Muscle of leg (tissue), 16 donors: ENCODE results near the gene GEMIN5. TPM values are rescaled to one million over a fixed set of nuclear protein-coding genes. Genes with fewer than 3 reads are reported as not detected.
A peak's percentile ranks its signal among the peaks of the same experiment; 100 is the strongest.
"Not testable (repeated sequence)": the region's sequence is repeated elsewhere in the genome, so short reads cannot be mapped to it uniquely, and the experiment has no call there.

Source experiments
- DNase-seq: peaks from one replicate; pipeline ENCODE4 v3.0.0; 2013
- H3K27ac ChIP-seq: one replicate; pipeline ENCODE4 v1.5.1; 2013; ENCODE audit warnings: mild to moderate bottlenecking, low read length, control low read depth
- H3K27me3 ChIP-seq: one replicate; pipeline ENCODE4 v1.6.1; 2013; ENCODE audit warnings: low read length; ENCODE audit not compliant: control insufficient read depth, insufficient read depth
- H3K36me3 ChIP-seq: one replicate; pipeline ENCODE4 v1.6.1; 2013; ENCODE audit warnings: low read length; ENCODE audit not compliant: control insufficient read depth, insufficient read depth
- H3K4me1 ChIP-seq: one replicate; pipeline ENCODE4 v1.6.1; 2013; ENCODE audit warnings: low read length; ENCODE audit not compliant: control insufficient read depth, insufficient read depth
- H3K4me3 ChIP-seq: one replicate; pipeline ENCODE4 v1.5.1; 2013; ENCODE audit warnings: low read length, control low read depth
- H3K9me3 ChIP-seq: replicated peaks from 2 replicates; pipeline ENCODE4 v1.6.1; 2013; ENCODE audit warnings: low read depth, low read length; ENCODE audit not compliant: control insufficient read depth
- WGBS: methylation state at CpG from one replicate; pipeline ENCODE4 v1.1.5; 2013; ENCODE audit warnings: missing lambda C conversion rate; ENCODE audit not compliant: insufficient coverage; 5-methylcytosine and 5-hydroxymethylcytosine counted together
- long read RNA-seq, 11 donors: transcript quantifications; one replicate each; lab custom pipeline, GENCODE V29; 2026
- polyA plus RNA-seq, 8 donors: library from polyadenylated mRNA; unstranded; fragments of 120-200 nt; gene quantifications; one replicate each; pipeline versions ENCODE4 v1.2.1 to v1.2.3, GENCODE V29; 2013; ENCODE audit warnings: inconsistent platforms in 1 of 8, low replicate concordance in 1 of 8; ENCODE audit not compliant: insufficient read length in 8 of 8, insufficient read depth in 1 of 8
- total RNA-seq: library from RNA; stranded (reverse); fragments of 120-200 nt; gene quantifications from one replicate; pipeline ENCODE4 v1.2.4, GENCODE V29; 2013

GEMIN5 gene
- total RNA-seq (17.0 TPM), polyA plus RNA-seq (10 to 100 TPM; 12.3 to 17.6 (median 15.6) TPM)
- long read RNA-seq, donor 1 = 0 reads
- long read RNA-seq, donor 2 = 0 reads
- long read RNA-seq, donor 3 = 0 reads
- long read RNA-seq, donor 4 = 0 reads
- long read RNA-seq, donor 5 = 0 reads
- long read RNA-seq, donor 6, full-length matches to known transcripts = 1 of 7 reads
- long read RNA-seq, donor 6, partial matches to known transcripts = 6 of 7 reads
- long read RNA-seq, donor 6, other reads (novel, unspliced or antisense) = 0 of 7 reads
- long read RNA-seq, donor 7, partial matches to known transcripts = 54 of 93 reads
- long read RNA-seq, donor 7, other reads (novel, unspliced or antisense) = 39 of 93 reads
- long read RNA-seq, donor 8 = 0 reads
- long read RNA-seq, donor 9, partial matches to known transcripts = 41 of 72 reads
- long read RNA-seq, donor 9, other reads (novel, unspliced or antisense) = 29 of 72 reads
- long read RNA-seq, donor 10, full-length matches to known transcripts = 1 of 6 reads
- long read RNA-seq, donor 10, partial matches to known transcripts = 5 of 6 reads
- long read RNA-seq, donor 10, other reads (novel, unspliced or antisense) = 0 of 6 reads
- long read RNA-seq, donor 11 = 0 reads

GRCh38 chr5:154937718-154938466, at the start of gene GEMIN5:
Gene GEMIN5 (minus strand): TSS chr5:154938211. CDS start chr5:154938133, 78 bp downstream.
- Histone ChIP-seq H3K27me3 (no peaks in the 10 kb centered on the region), H3K4me1 (peaks cover 15% of the 10 kb centered on the region), H3K9me3 (no peaks in the 10 kb centered on the region), H3K4me3 (peak within 1 kb of the TSS; percentile 97), H3K36me3 (peaks cover 9% of the 10 kb centered on the region), H3K27ac (peak within 1 kb of the TSS; percentile 75)
- WGBS = under 1% methylated on average over 57 of the region's 61 CpGs
- DNase-seq = peak; percentile 93

- no CpG with 5 or more reads among the region's 4 CpGs for WGBS
- no peak overlapping the region for H3K27ac ChIP-seq
- no peaks in the 10 kb centered on the region for H3K27me3 ChIP-seq
- H3K4me3 ChIP-seq = no peak overlapping the region
- DNase-seq = peak; percentile 15
- no peaks in the 10 kb centered on the region for H3K9me3 ChIP-seq
- H3K4me1 ChIP-seq = no peaks in the 10 kb centered on the region
- H3K36me3 ChIP-seq = no peaks in the 10 kb centered on the region
Measured at GRCh38 chr5:154986151-154986550, 48.1 kb upstream of the GEMIN5 start.

GRCh38 chr5:154984946-154985516, 47.0 kb upstream of the GEMIN5 start:
- H3K4me1 ChIP-seq = no peaks in the 10 kb centered on the region
- no peaks in the 10 kb centered on the region for H3K9me3 ChIP-seq
- H3K4me3 ChIP-seq = no peak overlapping the region
- no peak overlapping the region for H3K27ac ChIP-seq
- no peaks in the 10 kb centered on the region for H3K36me3 ChIP-seq
- WGBS = 29% methylated on average over 2 of the region's 8 CpGs
- H3K27me3 ChIP-seq = no peaks in the 10 kb centered on the region
- no peak for DNase-seq

GRCh38 chr5:154978294-154978693, 40.3 kb upstream of the GEMIN5 start:
- not testable (repeated sequence) for H3K27me3 ChIP-seq, DNase-seq, H3K4me1 ChIP-seq, H3K36me3 ChIP-seq, H3K9me3 ChIP-seq, H3K27ac ChIP-seq, H3K4me3 ChIP-seq
- WGBS = no CpG with 5 or more reads among the region's 2 CpGs

GRCh38 chr5:154977409-154977808, 39.4 kb upstream of the GEMIN5 start:
- no peak overlapping the region for H3K27ac ChIP-seq
- H3K4me3 ChIP-seq = no peak overlapping the region
- H3K27me3 ChIP-seq = no peaks in the 10 kb centered on the region
- no CpG with 5 or more reads among the region's 1 CpG for WGBS
- H3K36me3 ChIP-seq = no peaks in the 10 kb centered on the region
- no peaks in the 10 kb centered on the region for H3K4me1 ChIP-seq
- no peaks in the 10 kb centered on the region for H3K9me3 ChIP-seq
- no peak for DNase-seq

GRCh38 chr5:154976082-154976481, 38.1 kb upstream of the GEMIN5 start:
- WGBS = 94% methylated on average over 8 of the region's 9 CpGs
- H3K4me3 ChIP-seq, H3K27ac ChIP-seq, H3K4me1 ChIP-seq, DNase-seq, H3K36me3 ChIP-seq, H3K9me3 ChIP-seq, H3K27me3 ChIP-seq: not testable (repeated sequence)

- Histone ChIP-seq H3K27me3 (no peaks in the 10 kb centered on the region), H3K4me3 (no peak overlapping the region), H3K9me3 (no peaks in the 10 kb centered on the region), H3K36me3 (peaks cover 8% of the 10 kb centered on the region), H3K27ac (no peak overlapping the region), H3K4me1 (no peaks in the 10 kb centered on the region)
- 33% methylated on average over 1 of the region's 2 CpGs for WGBS
- peak; percentile 33 for DNase-seq
Measured at GRCh38 chr5:154972476-154973080, 34.6 kb upstream of the GEMIN5 start.

- H3K4me1 ChIP-seq = no peaks in the 10 kb centered on the region
- H3K27me3 ChIP-seq = no peaks in the 10 kb centered on the region
- no peak for DNase-seq
- H3K4me3 ChIP-seq = no peak overlapping the region
- no CpG with 5 or more reads among the region's 2 CpGs for WGBS
- H3K36me3 ChIP-seq = peaks cover 9% of the 10 kb centered on the region
- no peaks in the 10 kb centered on the region for H3K9me3 ChIP-seq
- no peak overlapping the region for H3K27ac ChIP-seq
Measured at GRCh38 chr5:154971501-154971900, 33.5 kb upstream of the GEMIN5 start.

- H3K27me3 ChIP-seq = no peaks in the 10 kb centered on the region
- no peak overlapping the region for H3K27ac ChIP-seq
- no peaks in the 10 kb centered on the region for H3K9me3 ChIP-seq
- no peaks in the 10 kb centered on the region for H3K4me1 ChIP-seq
- H3K4me3 ChIP-seq = no peak overlapping the region
- H3K36me3 ChIP-seq = peaks cover 10% of the 10 kb centered on the region
- no peak for DNase-seq
Measured at GRCh38 chr5:154970759-154971158, 32.7 kb upstream of the GEMIN5 start.
